Adipocyte (in vitro differentiated cells): Measurements from ENCODE around the gene CEP72.
"Not testable (repeated sequence)": the region's sequence is repeated elsewhere in the genome, so short reads cannot be mapped to it uniquely, and the experiment has no call there.

Source experiments
- DNase-seq: peaks from one replicate; pipeline ENCODE4 v3.0.0-alpha.2; 2015; ENCODE audit warnings: low read depth
- H3K27me3 ChIP-seq: replicated peaks from 2 replicates; pipeline ENCODE4 v1.7.0; 2013; ENCODE audit warnings: mild to moderate bottlenecking, low read length, moderate library complexity; ENCODE audit not compliant: control insufficient read depth, insufficient read depth
- H3K36me3 ChIP-seq: 2 replicates; pipeline ENCODE4 v1.7.0; 2013; ENCODE audit warnings: low read length, mild to moderate bottlenecking, moderate library complexity; ENCODE audit not compliant: control insufficient read depth, insufficient read depth, severe bottlenecking
- H3K4me1 ChIP-seq: 2 replicates; pipeline ENCODE4 v1.7.0; 2013; ENCODE audit warnings: mild to moderate bottlenecking, low read length, moderate library complexity; ENCODE audit not compliant: control insufficient read depth, insufficient read depth
- H3K4me3 ChIP-seq: 2 replicates; pipeline ENCODE4 v1.7.0; 2013; ENCODE audit warnings: mild to moderate bottlenecking, low read length, moderate library complexity
- H3K9ac ChIP-seq: 2 replicates; pipeline ENCODE4 v1.7.0; 2013; ENCODE audit warnings: mild to moderate bottlenecking, low read length, moderate library complexity
- H3K9me3 ChIP-seq: 2 replicates; pipeline ENCODE4 v1.7.0; 2013; ENCODE audit warnings: mild to moderate bottlenecking, low read length, moderate library complexity; ENCODE audit not compliant: control insufficient read depth

CEP72 gene

DNA sequence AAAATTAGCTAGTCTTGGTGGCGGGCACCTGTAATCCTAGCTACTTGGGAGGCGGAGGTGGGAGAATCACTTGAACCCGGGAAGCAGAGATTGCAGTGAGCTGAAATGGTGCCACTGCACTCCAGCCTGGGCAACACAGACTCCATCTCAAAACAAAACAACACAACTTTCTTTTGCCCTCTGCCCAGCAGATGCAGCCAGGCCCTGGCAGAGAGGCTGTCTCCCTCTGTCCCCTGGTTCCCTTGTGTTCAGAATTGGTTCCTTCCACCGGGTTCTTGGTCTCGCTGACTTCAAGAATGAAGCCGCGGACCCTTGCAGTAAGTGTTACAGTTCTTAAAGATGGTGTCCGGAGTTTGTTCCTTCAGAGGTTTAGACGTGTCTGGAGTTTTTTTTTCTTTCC is 30.2 kb upstream of the CEP72 start:
- no peaks in the 10 kb centered on the region for H3K4me1 ChIP-seq
- no peaks in the 10 kb centered on the region for H3K36me3 ChIP-seq
- H3K4me3 ChIP-seq: no peak overlapping the region
- peaks cover 16% of the 10 kb centered on the region for H3K9me3 ChIP-seq
- no peak for DNase-seq
- H3K27me3 ChIP-seq: peaks cover 56% of the 10 kb centered on the region
- no peak overlapping the region for H3K9ac ChIP-seq

DNA sequence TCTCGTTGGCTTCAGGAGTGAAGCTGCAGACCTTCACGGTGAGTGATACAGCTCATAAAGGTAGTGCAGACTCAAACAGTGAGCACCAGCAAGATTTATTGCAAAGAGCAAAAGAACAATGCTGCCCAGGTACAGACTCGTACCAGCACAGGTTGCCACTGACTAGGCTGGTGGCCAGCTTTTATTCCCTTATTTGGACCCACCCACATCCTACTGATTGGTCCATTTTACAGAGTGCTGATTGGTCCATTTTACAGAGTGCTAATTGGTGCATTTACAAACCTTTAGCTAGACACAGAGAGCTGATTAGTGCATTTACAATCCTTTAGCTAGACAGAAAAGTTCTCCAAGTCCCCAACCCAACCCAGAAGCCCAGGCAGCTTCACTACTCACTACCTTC is 29.7 kb upstream of the CEP72 start:
- Histone ChIP-seq H3K9me3 (peaks cover 11% of the 10 kb centered on the region), H3K27me3 (peaks cover 59% of the 10 kb centered on the region)
- H3K36me3 ChIP-seq, H3K4me3 ChIP-seq, H3K4me1 ChIP-seq, H3K9ac ChIP-seq, DNase-seq: not testable (repeated sequence)

GRCh38 chr5:582936-583635 is 29.1 kb upstream of the CEP72 start:
- no peak for DNase-seq
- Histone ChIP-seq H3K36me3 (no peaks in the 10 kb centered on the region), H3K9me3 (peaks cover 5% of the 10 kb centered on the region), H3K4me3 (no peak overlapping the region), H3K4me1 (no peaks in the 10 kb centered on the region), H3K27me3 (peaks cover 60% of the 10 kb centered on the region), H3K9ac (no peak overlapping the region)

DNA sequence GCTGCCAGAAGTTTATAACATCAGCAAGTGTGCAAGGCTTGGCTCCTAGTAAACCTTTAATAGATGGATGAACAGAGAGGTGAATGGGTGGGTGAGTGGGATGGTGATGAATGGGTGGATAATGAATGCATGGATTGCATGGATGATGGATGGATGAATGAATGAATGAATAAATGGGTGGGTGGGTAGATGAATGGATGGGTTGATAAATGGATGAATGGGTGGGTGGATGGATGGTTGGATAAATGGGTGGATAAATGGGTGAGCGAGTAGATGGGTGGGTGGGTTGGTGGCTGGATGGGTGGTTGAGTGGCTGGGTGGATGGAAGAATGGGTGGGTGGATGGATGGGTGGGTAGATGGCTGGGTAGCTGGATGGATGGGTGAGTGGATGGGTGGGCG is 28.5 kb upstream of the CEP72 start:
- Histone ChIP-seq H3K9me3 (no peaks in the 10 kb centered on the region), H3K4me3 (no peak overlapping the region), H3K9ac (no peak overlapping the region), H3K36me3 (no peaks in the 10 kb centered on the region), H3K27me3 (peaks cover 55% of the 10 kb centered on the region), H3K4me1 (no peaks in the 10 kb centered on the region)
- no peak for DNase-seq

DNA sequence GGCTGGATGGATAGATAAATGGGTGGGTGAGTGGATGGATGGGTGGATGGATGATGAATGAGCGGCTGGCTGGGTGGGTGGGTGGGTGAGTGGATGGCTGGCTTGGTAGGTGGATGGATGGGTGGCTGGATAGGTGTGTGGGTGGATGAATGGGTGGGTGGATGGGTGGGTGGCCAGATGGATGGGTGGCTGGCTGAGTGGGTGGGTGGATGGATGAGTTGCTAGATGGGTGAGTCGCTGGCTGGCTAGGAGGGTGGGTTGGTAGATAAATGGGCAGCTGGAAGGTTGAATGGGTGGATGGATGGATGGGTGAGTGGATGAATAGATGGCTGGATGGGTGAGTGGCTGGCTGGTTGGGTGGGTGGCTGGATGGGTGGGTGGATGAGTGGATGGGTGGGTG is 27.9 kb upstream of the CEP72 start:
- Histone ChIP-seq H3K4me3 (no peak overlapping the region), H3K36me3 (no peaks in the 10 kb centered on the region), H3K27me3 (peaks cover 49% of the 10 kb centered on the region), H3K9me3 (no peaks in the 10 kb centered on the region), H3K9ac (no peak overlapping the region), H3K4me1 (no peaks in the 10 kb centered on the region)
- no peak for DNase-seq

- no peak for DNase-seq
- peaks cover 43% of the 10 kb centered on the region for H3K27me3 ChIP-seq
- no peaks in the 10 kb centered on the region for H3K4me1 ChIP-seq
- no peak overlapping the region for H3K9ac ChIP-seq
- H3K4me3 ChIP-seq: no peak overlapping the region
- H3K36me3 ChIP-seq: no peaks in the 10 kb centered on the region
- H3K9me3 ChIP-seq: no peaks in the 10 kb centered on the region
These were observed 27.3 kb upstream of the CEP72 start for GRCh38 chr5:584846-585245.

- Histone ChIP-seq H3K36me3 (no peaks in the 10 kb centered on the region), H3K27me3 (peaks cover 36% of the 10 kb centered on the region), H3K9me3 (no peaks in the 10 kb centered on the region), H3K4me3 (no peak overlapping the region), H3K4me1 (no peaks in the 10 kb centered on the region), H3K9ac (no peak overlapping the region)
- no peak for DNase-seq
These were observed 26.6 kb upstream of the CEP72 start for GRCh38 chr5:585556-585955.

- H3K9me3 ChIP-seq: peaks cover under 1% of the 10 kb centered on the region
- no peak overlapping the region for H3K9ac ChIP-seq
- H3K4me1 ChIP-seq: no peaks in the 10 kb centered on the region
- H3K27me3 ChIP-seq: peaks cover 34% of the 10 kb centered on the region
- H3K4me3 ChIP-seq: no peak overlapping the region
- no peaks in the 10 kb centered on the region for H3K36me3 ChIP-seq
- DNase-seq: no peak
These were observed 26.0 kb upstream of the CEP72 start for GRCh38 chr5:585962-586628.

DNA sequence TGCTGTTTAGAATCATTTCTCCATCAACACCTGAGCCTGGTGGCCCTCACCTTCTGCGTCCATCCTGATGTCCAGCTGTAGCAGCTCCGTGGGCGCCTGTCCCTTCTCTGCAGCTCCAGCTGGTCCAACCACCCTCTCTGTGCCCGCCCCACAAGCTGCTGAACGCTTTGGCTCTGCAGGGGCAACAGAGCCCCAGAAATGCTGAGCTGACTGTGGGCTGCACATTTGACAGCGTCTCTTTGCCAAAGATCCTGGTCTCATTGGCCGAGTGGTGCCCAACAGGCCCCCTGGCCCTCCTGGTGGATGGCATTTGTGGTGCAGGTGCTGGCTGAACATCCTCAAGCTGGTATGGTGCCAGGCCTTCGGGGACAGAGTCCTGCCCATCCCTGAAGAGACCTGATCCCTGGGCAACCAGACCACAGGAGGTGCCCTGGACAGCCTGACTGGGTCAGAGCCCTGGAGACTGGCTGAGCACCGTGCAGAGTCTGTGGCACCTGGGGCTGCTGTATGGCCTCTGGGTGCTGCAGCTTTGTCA is 25.3 kb upstream of the CEP72 start:
- Histone ChIP-seq H3K9me3 (peaks cover 8% of the 10 kb centered on the region), H3K9ac (no peak overlapping the region), H3K4me1 (no peaks in the 10 kb centered on the region), H3K27me3 (peaks cover 30% of the 10 kb centered on the region), H3K36me3 (no peaks in the 10 kb centered on the region), H3K4me3 (no peak overlapping the region)
- no peak for DNase-seq

DNA sequence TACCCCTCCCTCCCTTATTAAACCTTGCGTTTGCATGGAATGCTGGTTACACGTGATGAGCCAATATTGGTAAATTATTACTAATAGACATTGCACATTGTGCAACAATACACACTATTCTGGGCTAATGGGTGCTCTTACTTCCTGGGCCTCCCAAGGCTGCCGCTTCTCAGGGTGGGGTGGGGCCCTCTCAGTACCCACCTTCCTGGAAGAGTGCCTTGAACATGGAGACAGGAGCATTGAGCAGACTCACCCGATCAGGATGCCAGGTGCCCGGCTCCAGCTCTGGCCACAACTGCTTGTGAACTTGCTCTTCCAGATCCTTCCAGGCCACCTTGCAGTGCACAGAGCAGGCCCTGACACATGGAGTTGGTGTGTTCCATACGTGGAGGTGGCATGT is 24.7 kb upstream of the CEP72 start:
- no peak for DNase-seq
- no peak overlapping the region for H3K4me3 ChIP-seq

DNA sequence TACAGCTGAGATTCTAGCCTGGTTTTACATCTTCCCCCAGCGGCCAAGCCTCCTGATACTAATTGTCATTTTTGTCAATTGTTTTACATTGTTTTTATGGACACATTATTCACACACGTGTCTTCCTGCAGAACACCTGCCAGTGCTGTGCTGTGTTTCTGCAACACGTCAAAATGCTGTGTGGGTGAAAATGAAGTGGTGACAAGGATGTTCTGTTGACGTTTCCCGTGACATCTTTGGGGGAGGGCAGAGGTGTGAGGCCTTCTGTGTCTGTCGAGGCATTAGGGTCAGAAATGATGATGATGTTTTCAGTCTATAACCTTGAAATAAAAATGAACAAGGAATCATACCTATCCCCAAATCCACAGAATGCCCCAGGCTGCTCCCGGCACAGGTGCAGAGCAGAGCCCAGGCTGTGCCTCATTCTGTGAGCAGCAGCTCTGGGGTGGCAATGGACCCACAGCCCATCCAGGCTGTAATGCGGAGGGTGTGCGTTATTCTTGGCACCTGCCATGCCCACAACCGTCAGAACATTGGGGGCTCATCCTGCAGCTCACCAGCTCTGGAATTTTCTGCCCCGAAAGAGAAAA is 23.6 kb upstream of the CEP72 start:
- H3K9me3 ChIP-seq: peaks cover 9% of the 10 kb centered on the region
- no peak for DNase-seq
- H3K9ac ChIP-seq: no peak overlapping the region
- no peaks in the 10 kb centered on the region for H3K36me3 ChIP-seq
- H3K4me1 ChIP-seq: no peaks in the 10 kb centered on the region
- no peak overlapping the region for H3K4me3 ChIP-seq
- peaks cover 30% of the 10 kb centered on the region for H3K27me3 ChIP-seq

More for the DNA sequence above, 24.7 kb upstream of the CEP72 start:
- Histone ChIP-seq H3K36me3 (no peaks in the 10 kb centered on the region), H3K9me3 (peaks cover 9% of the 10 kb centered on the region), H3K27me3 (peaks cover 27% of the 10 kb centered on the region), H3K9ac (no peak overlapping the region), H3K4me1 (no peaks in the 10 kb centered on the region)
